ACC112 (cell line): ENCODE results near the gene APOL3.
"Not testable (repeated sequence)": the region's sequence is repeated elsewhere in the genome, so short reads cannot be mapped to it uniquely, and the experiment has no call there.

Experiments used
- H2AFZ ChIP-seq: fragments of 200-600 bp; sonication (generic); one replicate; pipeline ENCODE4 v1.6.0; 2017; ENCODE audit warnings: antibody characterized with exemption, low read length; ENCODE audit not compliant: unreplicated experiment
- H3K27ac ChIP-seq: fragments of 200-600 bp; sonication (generic); 2 replicates; pipeline ENCODE4 v1.5.1; 2014; ENCODE audit warnings: low read depth, mild to moderate bottlenecking, antibody characterized with exemption, low read length, moderate library complexity
- H3K27me3 ChIP-seq: fragments of 200-600 bp; sonication (generic); 2 replicates; pipeline ENCODE4 v1.6.1; 2014; ENCODE audit warnings: mild to moderate bottlenecking, antibody characterized with exemption, low read length, moderate library complexity, mixed read lengths; ENCODE audit not compliant: insufficient read depth
- H3K36me3 ChIP-seq: fragments of 200-600 bp; sonication (generic); 2 replicates; pipeline ENCODE4 v1.6.1; 2016; ENCODE audit warnings: mild to moderate bottlenecking, antibody characterized with exemption, low read length, moderate library complexity, mixed read lengths; ENCODE audit not compliant: insufficient read depth
- H3K4me1 ChIP-seq: fragments of 200-600 bp; sonication (generic); one replicate; pipeline ENCODE4 v1.6.1; 2016; ENCODE audit warnings: low read length, mixed read lengths; ENCODE audit not compliant: insufficient read depth, unreplicated experiment, control insufficient read depth
- H3K4me3 ChIP-seq: fragments of 200-600 bp; sonication (generic); 2 replicates; pipeline ENCODE4 v1.5.1; 2014; ENCODE audit warnings: mild to moderate bottlenecking, low read depth, low read length
- H3K79me2 ChIP-seq: fragments of 200-600 bp; sonication (generic); one replicate; pipeline ENCODE4 v1.6.0; 2016; ENCODE audit warnings: low read length; ENCODE audit not compliant: control insufficient read depth, unreplicated experiment, insufficient read depth

APOL3 gene

GRCh38 chr22:36148411-36148810 lies 12.1 kb downstream of the APOL3 start:
- H3K27ac ChIP-seq: no peak overlapping the region
- H2AFZ ChIP-seq: no peak overlapping the region
- no peaks in the 10 kb centered on the region for H3K27me3 ChIP-seq
- H3K4me3 ChIP-seq: no peak overlapping the region
- peaks cover 4% of the 10 kb centered on the region; the same call in 1 of the 2 replicates for H3K36me3 ChIP-seq
- peaks cover 29% of the 10 kb centered on the region for H3K4me1 ChIP-seq
- H3K79me2 ChIP-seq: peaks cover 6% of the 10 kb centered on the region

- peaks cover 4% of the 10 kb centered on the region for H3K79me2 ChIP-seq
These were observed 13.3 kb downstream of the APOL3 start for GRCh38 chr22:36147196-36147791.

GRCh38 chr22:36145881-36146280 lies 14.7 kb downstream of the APOL3 start:
- Histone ChIP-seq H3K4me1 (peaks cover 20% of the 10 kb centered on the region), H3K79me2 (peaks cover 4% of the 10 kb centered on the region), H3K27me3 (no peaks in the 10 kb centered on the region), H2AFZ (no peak overlapping the region), H3K36me3 (no peaks in the 10 kb centered on the region), H3K4me3 (no peak overlapping the region), H3K27ac (no peak overlapping the region)

More at GRCh38 chr22:36147196-36147791, 13.3 kb downstream of the APOL3 start:
- Histone ChIP-seq H3K36me3 (peaks cover 1% of the 10 kb centered on the region; the same call in 1 of the 2 replicates), H2AFZ (no peak overlapping the region), H3K4me1 (peaks cover 29% of the 10 kb centered on the region), H3K27ac (no peak overlapping the region), H3K4me3 (no peak overlapping the region), H3K27me3 (no peaks in the 10 kb centered on the region)

- Histone ChIP-seq H3K4me3 (no peak overlapping the region), H3K79me2 (peaks cover 1% of the 10 kb centered on the region), H3K36me3 (no peaks in the 10 kb centered on the region), H3K27me3 (no peaks in the 10 kb centered on the region), H3K27ac (no peak overlapping the region), H3K4me1 (peaks cover 11% of the 10 kb centered on the region), H2AFZ (no peak overlapping the region)
These were observed 15.5 kb downstream of the APOL3 start for GRCh38 chr22:36144886-36145541.

GRCh38 chr22:36143956-36144355 lies 16.6 kb downstream of the APOL3 start:
- no peak overlapping the region for H3K27ac ChIP-seq
- H3K36me3 ChIP-seq: no peaks in the 10 kb centered on the region
- H3K4me1 ChIP-seq: peaks cover 6% of the 10 kb centered on the region
- H3K79me2 ChIP-seq: no peaks in the 10 kb centered on the region
- H3K27me3 ChIP-seq: no peaks in the 10 kb centered on the region
- H2AFZ ChIP-seq: no peak overlapping the region
- H3K4me3 ChIP-seq: no peak overlapping the region

- no peak overlapping the region for H3K4me3 ChIP-seq
- no peaks in the 10 kb centered on the region for H3K79me2 ChIP-seq
- H3K36me3 ChIP-seq: no peaks in the 10 kb centered on the region
- H2AFZ ChIP-seq: no peak overlapping the region
- H3K27ac ChIP-seq: no peak overlapping the region
- no peaks in the 10 kb centered on the region for H3K27me3 ChIP-seq
- peaks cover 6% of the 10 kb centered on the region for H3K4me1 ChIP-seq
These were observed 17.3 kb downstream of the APOL3 start for GRCh38 chr22:36143066-36143815.

GRCh38 chr22:36141481-36141880 lies 19.1 kb downstream of the APOL3 start:
- Histone ChIP-seq H3K4me1 (peaks cover 6% of the 10 kb centered on the region), H3K4me3 (no peak overlapping the region), H3K27me3 (no peaks in the 10 kb centered on the region), H3K27ac (no peak overlapping the region), H2AFZ (no peak overlapping the region), H3K36me3 (no peaks in the 10 kb centered on the region), H3K79me2 (no peaks in the 10 kb centered on the region)

- not testable (repeated sequence) for H3K27me3 ChIP-seq, H3K4me3 ChIP-seq, H3K79me2 ChIP-seq, H3K36me3 ChIP-seq, H3K27ac ChIP-seq, H2AFZ ChIP-seq, H3K4me1 ChIP-seq
These were observed 21.8 kb downstream of the APOL3 start for GRCh38 chr22:36138709-36139108.

- Histone ChIP-seq H3K36me3 (no peaks in the 10 kb centered on the region), H3K27me3 (no peaks in the 10 kb centered on the region), H2AFZ (no peak overlapping the region), H3K4me3 (no peak overlapping the region), H3K79me2 (no peaks in the 10 kb centered on the region), H3K4me1 (no peaks in the 10 kb centered on the region), H3K27ac (no peak overlapping the region)
These were observed 23.6 kb downstream of the APOL3 start for GRCh38 chr22:36136988-36137387.

DNA sequence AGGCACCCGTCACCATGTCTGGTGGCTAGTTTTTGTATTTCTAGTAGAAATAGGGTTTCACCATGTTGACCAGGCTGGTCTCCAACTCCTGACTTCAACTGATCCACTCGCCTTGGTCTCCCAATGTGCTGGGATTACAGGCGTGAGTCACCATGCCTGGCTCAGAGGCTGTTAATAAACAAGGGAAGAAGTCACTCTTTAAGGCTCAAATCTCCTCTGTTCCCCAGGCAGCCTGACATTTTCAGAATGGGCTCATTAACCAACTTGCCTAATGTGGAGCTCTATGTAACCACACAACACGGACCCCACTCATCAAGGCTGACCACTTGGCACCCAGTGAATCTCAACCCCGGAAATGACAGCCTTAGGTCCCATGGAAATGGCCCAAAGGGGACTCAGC lies 24.1 kb downstream of the APOL3 start:
- no peaks in the 10 kb centered on the region for H3K4me1 ChIP-seq
- no peak overlapping the region for H3K27ac ChIP-seq
- H3K36me3 ChIP-seq: no peaks in the 10 kb centered on the region
- H3K27me3 ChIP-seq: no peaks in the 10 kb centered on the region
- no peak overlapping the region for H2AFZ ChIP-seq
- no peak overlapping the region for H3K4me3 ChIP-seq
- H3K79me2 ChIP-seq: no peaks in the 10 kb centered on the region
